HepG2 (cell line): Measurements from ENCODE around the gene PPIA. TPM values are rescaled to one million over a fixed set of nuclear protein-coding genes. Genes with fewer than 3 reads are reported as not detected.

Experiments used
- CREB1 ChIP-seq, 2 experiments: fragments of 450-650 bp in 1 of 2; IDR thresholded peaks; 2 replicates each; pipeline ENCODE4 v1.6.1; 2016 to 2017; ENCODE audit warnings: control low read depth in 1 of 2, mild to moderate bottlenecking in 1 of 2, missing compliant biosample characterization in 1 of 2, missing genetic modification characterization in 1 of 2
- CREM ChIP-seq, 2 experiments: sonication (generic) in 1 of 2; formaldehyde crosslinking in 1 of 2; IDR thresholded peaks; 2 replicates each; pipeline versions ENCODE4 v1.4.0 to v1.6.1; 2016 to 2020; ENCODE audit warnings: antibody characterized with exemption in 1 of 2, mild to moderate bottlenecking in 1 of 2, missing genetic modification reagents in 1 of 2
- CTCF ChIP-seq: sonication (generic); formaldehyde crosslinking; IDR thresholded peaks from 2 replicates; pipeline ENCODE4 v1.5.0; 2020; ENCODE audit warnings: mild to moderate bottlenecking, missing genetic modification reagents, moderate library complexity
- EED ChIP-seq: sonication (generic); formaldehyde crosslinking; IDR thresholded peaks from 2 replicates; pipeline ENCODE4 v1.5.0; 2020; ENCODE audit warnings: mild to moderate bottlenecking, missing genetic modification reagents
- ELF1 ChIP-seq: sonication (generic); formaldehyde crosslinking; IDR thresholded peaks from 2 replicates; pipeline ENCODE4 v1.4.0; 2020; ENCODE audit warnings: missing genetic modification reagents
- FOXC1 ChIP-seq: sonication (generic); formaldehyde crosslinking; IDR thresholded peaks from 2 replicates; pipeline ENCODE4 v1.8.0; 2022; ENCODE audit warnings: mild to moderate bottlenecking, missing genetic modification reagents, borderline replicate concordance
- GABPA ChIP-seq, 2 experiments: IDR thresholded peaks; 2 replicates each; pipeline ENCODE4 v1.6.1; 2011 to 2016; ENCODE audit warnings: low read depth in 2 of 2, low read length in 1 of 2, missing biosample characterization in 1 of 2, missing genetic modification characterization in 1 of 2
- MAFF ChIP-seq: IDR thresholded peaks from 2 replicates; pipeline ENCODE4 v1.6.1; 2011; ENCODE audit warnings: low read depth, low read length, improper control_type of control experiment
- NFYB ChIP-seq: sonication (generic); formaldehyde crosslinking; IDR thresholded peaks from 2 replicates; pipeline ENCODE4 v1.4.0; 2020; ENCODE audit warnings: missing genetic modification reagents
- NFYC ChIP-seq: IDR thresholded peaks from 2 replicates; pipeline ENCODE4 v1.6.1; 2016; ENCODE audit warnings: missing genetic modification reagents, missing compliant biosample characterization
- POLR2AphosphoS5 ChIP-seq: IDR thresholded peaks from 2 replicates; pipeline ENCODE4 v1.6.1; 2012; ENCODE audit warnings: low read depth, low read length
- SKI ChIP-seq: fragments of 450-650 bp; IDR thresholded peaks from one replicate; pipeline ENCODE4 v1.6.1; 2018; ENCODE audit warnings: mild to moderate bottlenecking; ENCODE audit not compliant: partially characterized antibody
- SOX5 ChIP-seq: IDR thresholded peaks from 2 replicates; pipeline ENCODE4 v1.6.1; 2016; ENCODE audit warnings: borderline replicate concordance
- SP2 ChIP-seq: sonication (generic); formaldehyde crosslinking; IDR thresholded peaks from 2 replicates; pipeline ENCODE4 v1.5.1; 2020; ENCODE audit warnings: mild to moderate bottlenecking, missing genetic modification reagents
- TEAD3 ChIP-seq: optimal IDR thresholded peaks from 2 replicates; pipeline ENCODE3; 2016; ENCODE audit warnings: borderline replicate concordance
- THYN1 ChIP-seq: sonication (generic); formaldehyde crosslinking; IDR thresholded peaks from 2 replicates; pipeline ENCODE4 v1.8.1; 2023; ENCODE audit warnings: low read depth, mild to moderate bottlenecking, moderate library complexity, missing genetic modification reagents, borderline replicate concordance
- TOPORS ChIP-seq: sonication (generic); formaldehyde crosslinking; IDR thresholded peaks from 2 replicates; pipeline ENCODE4 v1.8.0; 2023; ENCODE audit warnings: mild to moderate bottlenecking, missing genetic modification reagents
- TRIM22 ChIP-seq: fragments of 450-650 bp; IDR thresholded peaks from 2 replicates; pipeline ENCODE4 v1.6.1; 2017
- ZC3H4 ChIP-seq: sonication (generic); formaldehyde crosslinking; IDR thresholded peaks from 2 replicates; pipeline ENCODE4 v1.4.0; 2020; ENCODE audit warnings: missing genetic modification reagents, borderline replicate concordance
- ZFP37 ChIP-seq: sonication (generic); formaldehyde crosslinking; IDR thresholded peaks from 2 replicates; pipeline ENCODE4 v1.4.0; 2020; ENCODE audit warnings: missing genetic modification reagents, borderline replicate concordance
- ZFX ChIP-seq: sonication (generic); formaldehyde crosslinking; IDR thresholded peaks from 2 replicates; pipeline ENCODE4 v1.4.0; 2020; ENCODE audit warnings: mild to moderate bottlenecking, low read depth, missing genetic modification reagents, moderate library complexity
- ZNF205 ChIP-seq: IDR thresholded peaks from 2 replicates; pipeline ENCODE4 v1.6.1; 2018; ENCODE audit warnings: missing biosample characterization, missing genetic modification reagents
- ZNF34 ChIP-seq: sonication (generic); formaldehyde crosslinking; IDR thresholded peaks from 2 replicates; pipeline ENCODE4 v1.4.0; 2020; ENCODE audit warnings: mild to moderate bottlenecking, missing genetic modification reagents, borderline replicate concordance
- ZNF543 ChIP-seq: sonication (generic); formaldehyde crosslinking; IDR thresholded peaks from 2 replicates; pipeline ENCODE4 v1.4.0; 2020; ENCODE audit warnings: mild to moderate bottlenecking, missing genetic modification reagents
- ZNF564 ChIP-seq: sonication (generic); formaldehyde crosslinking; IDR thresholded peaks from 2 replicates; pipeline ENCODE4 v1.8.1; 2023; ENCODE audit warnings: mild to moderate bottlenecking, missing genetic modification reagents
- polyA plus RNA-seq, 8 experiments: library from polyadenylated mRNA; depleted of rRNA in 3 of 8; stranded (reverse) in 7 of 8; unstranded in 1 of 8; fragments of >200 nt; fragmentation: Illumina TruSeq in 4 of 8; extraction: Trizol in 4 of 8; gene quantifications; 2 replicates each; pipeline versions ENCODE4 v1.2.1 to v1.2.3, GENCODE V29; 2011 to 2016; ENCODE audit warnings: low read depth in 4 of 8, missing spikeins in 1 of 8, mixed read lengths in 1 of 8; ENCODE audit not compliant: insufficient read depth in 1 of 8
- total RNA-seq, 5 experiments: library from RNA; depleted of rRNA; stranded (reverse); fragments of >200 nt; fragmentation: Illumina TruSeq; extraction: Trizol; gene quantifications; 2 replicates each; pipeline ENCODE4 v1.2.3, GENCODE V29; 2016; ENCODE audit warnings: low read depth in 1 of 5
- TF ChIP-seq, protein P1 (sequence below): IDR thresholded peaks from 2 replicates; pipeline ENCODE4 v1.6.1; 2016

Gene PPIA
- total and polyA plus RNA-seq, 2 of the 13 experiments (the other 11 are each of a cell fraction or from before 2014, with no cell fraction given) = 2,268 to 3,010 TPM

DNA sequence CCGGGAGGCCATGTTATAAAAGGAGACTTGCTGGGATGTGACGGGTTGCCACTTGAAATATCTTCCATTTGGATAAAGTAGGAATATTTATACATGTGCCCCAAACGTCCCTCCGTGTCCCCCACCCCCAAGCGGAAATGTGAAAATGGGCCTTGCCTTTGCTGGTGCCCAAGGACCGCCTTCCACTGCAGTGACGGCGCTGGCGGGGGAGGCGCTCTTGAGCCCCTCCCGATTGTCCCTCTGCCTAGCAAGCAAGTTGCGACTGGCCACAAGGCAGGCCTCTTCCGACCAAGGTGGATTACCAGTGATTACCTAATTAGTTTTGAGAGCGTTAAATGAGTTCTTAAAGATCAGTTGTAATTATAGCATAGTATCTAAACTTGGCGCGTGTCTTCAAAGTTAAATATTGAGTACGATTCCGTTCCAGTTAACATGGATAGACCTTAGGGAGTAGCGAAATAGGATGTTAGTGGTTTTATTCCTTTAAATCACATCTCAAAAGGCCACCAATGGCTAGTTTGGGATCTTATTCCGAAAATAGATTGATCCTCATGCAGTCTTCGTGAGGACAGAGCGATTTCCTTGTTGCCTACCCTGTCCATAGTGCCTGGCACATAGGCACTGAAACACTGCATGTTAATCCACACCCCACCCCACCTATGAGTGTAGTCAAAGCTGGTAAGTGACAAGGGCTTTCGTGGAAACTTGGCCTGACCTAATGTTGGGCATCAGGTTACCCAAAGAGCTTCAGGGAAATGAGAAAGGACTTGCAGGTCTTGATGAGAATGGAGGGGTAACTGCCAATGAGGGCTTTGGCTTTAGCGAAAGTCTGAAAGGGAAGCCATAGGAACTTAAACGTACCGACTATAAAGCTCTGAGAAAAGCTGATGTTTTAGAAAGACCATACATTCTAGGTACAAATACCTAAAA lies 1.1 kb downstream of the PPIA start (continued):
- TF ChIP-seq GABPA (IDR thresholded peaks at IDR 0.05; ENCODE audit: low read depth, low read length) (no peak), GABPA (CRISPR knock-in tag; IDR thresholded peaks at IDR 0.05; ENCODE audit: low read depth) (peak; percentile 60), NFYC (no peak), FOXC1 (CRISPR knock-in tag) (no peak), CREM (IDR thresholded peaks at IDR 0.05) (peak; percentile 45; the same call in 1 of the 2 replicates), CREM (CRISPR knock-in tag; IDR thresholded peaks at IDR 0.05) (no peak), SKI (no peak), THYN1 (CRISPR knock-in tag) (0 out of 2 replicates have a peak, but pooled peaks have one; percentile 9), ZNF564 (CRISPR knock-in tag) (no peak), NFYB (0 out of 2 replicates have a peak, but pooled peaks have one; percentile 14), ZC3H4 (CRISPR knock-in tag) (peak; percentile 66; the same call in 1 of the 2 replicates), CTCF (CRISPR knock-in tag) (peak; percentile 83), TEAD3 (peak; percentile 8), EED (CRISPR knock-in tag) (no peak), ZFX (CRISPR knock-in tag) (peak; percentile 86), ZNF34 (CRISPR knock-in tag) (no peak), SOX5 (CRISPR knock-in tag) (no peak), CREB1 (IDR thresholded peaks at IDR 0.05) (no peak), CREB1 (CRISPR knock-in tag; IDR thresholded peaks at IDR 0.05) (peak; percentile 54), TRIM22 (no peak), ZNF543 (CRISPR knock-in tag) (no peak), POLR2AphosphoS5 (peak; percentile 34; the same call in 1 of the 2 replicates), SP2 (CRISPR knock-in tag) (0 out of 2 replicates have a peak, but pooled peaks have one; percentile 12), ELF1 (0 out of 2 replicates have a peak, but pooled peaks have one; percentile 18), MAFF (no peak), TOPORS (CRISPR knock-in tag) (no peak), ZFP37 (CRISPR knock-in tag) (0 out of 2 replicates have a peak, but pooled peaks have one; percentile 8), ZNF205 (CRISPR knock-in tag) (no peak)
- TF ChIP-seq, protein P1, sequence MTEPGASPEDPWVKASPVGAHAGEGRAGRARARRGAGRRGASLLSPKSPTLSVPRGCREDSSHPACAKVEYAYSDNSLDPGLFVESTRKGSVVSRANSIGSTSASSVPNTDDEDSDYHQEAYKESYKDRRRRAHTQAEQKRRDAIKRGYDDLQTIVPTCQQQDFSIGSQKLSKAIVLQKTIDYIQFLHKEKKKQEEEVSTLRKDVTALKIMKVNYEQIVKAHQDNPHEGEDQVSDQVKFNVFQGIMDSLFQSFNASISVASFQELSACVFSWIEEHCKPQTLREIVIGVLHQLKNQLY (CRISPR knock-in tag) = no peak
